SK-N-SH (cell line): ENCODE measurements around the gene KRT39.

Experiments used
- CTCF ChIP-seq: fragments of 200-600 bp; sonication (generic); IDR thresholded peaks from 2 replicates; pipeline ENCODE4 v1.6.1; 2017; ENCODE audit warnings: antibody characterized with exemption, mild to moderate bottlenecking, moderate library complexity
- EP300 ChIP-seq, 2 experiments: IDR thresholded peaks; 2 replicates each; pipeline versions ENCODE4 v1.4.0 to v1.6.1; 2012; ENCODE audit warnings: borderline replicate concordance in 1 of 2, low read depth in 1 of 2, low read length in 1 of 2
- EZH2phosphoT487 ChIP-seq: fragments of 200-600 bp; sonication (generic); IDR thresholded peaks from 2 replicates; pipeline ENCODE4 v1.6.1; 2017; ENCODE audit warnings: low read depth, mixed run types, mild to moderate bottlenecking, antibody characterized with exemption, moderate library complexity, borderline replicate concordance
- FOSL2 ChIP-seq: IDR thresholded peaks from 2 replicates; pipeline ENCODE4 v1.4.0; 2012; ENCODE audit warnings: low read depth, mild to moderate bottlenecking, moderate library complexity, borderline replicate concordance
- FOXM1 ChIP-seq: IDR thresholded peaks from 2 replicates; pipeline ENCODE4 v1.4.0; 2012; ENCODE audit warnings: low read depth, mild to moderate bottlenecking
- MXI1 ChIP-seq: IDR thresholded peaks from 2 replicates; pipeline ENCODE4 v1.6.1; 2012; ENCODE audit warnings: mild to moderate bottlenecking, low read depth, low read length, improper control_type of control experiment
- NFIC ChIP-seq: IDR thresholded peaks from 2 replicates; pipeline ENCODE4 v1.4.0; 2012; ENCODE audit warnings: borderline replicate concordance
- POLR2AphosphoS5 ChIP-seq: IDR thresholded peaks from 2 replicates; pipeline ENCODE4 v1.6.1; 2012; ENCODE audit warnings: low read depth, low read length
- RAD21 ChIP-seq: IDR thresholded peaks from 2 replicates; pipeline ENCODE4 v1.6.1; 2012; ENCODE audit warnings: mild to moderate bottlenecking, low read length
- RCOR1 ChIP-seq: fragments of 150-350 bp; IDR thresholded peaks from 2 replicates; pipeline ENCODE4 v1.6.1; 2017; ENCODE audit warnings: antibody characterized with exemption, low read length
- SIN3A ChIP-seq: IDR thresholded peaks from 2 replicates; pipeline ENCODE4 v1.6.1; 2012; ENCODE audit warnings: low read depth, mild to moderate bottlenecking, low read length, moderate library complexity, borderline replicate concordance
- SMC3 ChIP-seq: IDR thresholded peaks from 2 replicates; pipeline ENCODE4 v1.6.1; 2012; ENCODE audit warnings: low read depth, low read length, improper control_type of control experiment
- YY1 ChIP-seq: IDR thresholded peaks from 2 replicates; pipeline ENCODE4 v1.4.0; 2012; ENCODE audit warnings: low read depth, mild to moderate bottlenecking
- TF ChIP-seq, protein P1 (sequence below): IDR thresholded peaks from 2 replicates; pipeline ENCODE4 v1.6.1; 2012; ENCODE audit warnings: mild to moderate bottlenecking, low read depth, low read length, moderate library complexity

- TF ChIP-seq CTCF (no peak), SMC3 (no peak), POLR2AphosphoS5 (no peak), RCOR1 (no peak), FOSL2 (no peak), YY1 (no peak), EZH2phosphoT487 (no peak), MXI1 (no peak), NFIC (no peak), FOXM1 (no peak), SIN3A (no peak), EP300 (IDR thresholded peaks at IDR 0.05; ENCODE audit: borderline replicate concordance in 1 of 2, low read depth in 1 of 2, low read length in 1 of 2) (no peak), RAD21 (no peak)
- TF ChIP-seq, protein P1, sequence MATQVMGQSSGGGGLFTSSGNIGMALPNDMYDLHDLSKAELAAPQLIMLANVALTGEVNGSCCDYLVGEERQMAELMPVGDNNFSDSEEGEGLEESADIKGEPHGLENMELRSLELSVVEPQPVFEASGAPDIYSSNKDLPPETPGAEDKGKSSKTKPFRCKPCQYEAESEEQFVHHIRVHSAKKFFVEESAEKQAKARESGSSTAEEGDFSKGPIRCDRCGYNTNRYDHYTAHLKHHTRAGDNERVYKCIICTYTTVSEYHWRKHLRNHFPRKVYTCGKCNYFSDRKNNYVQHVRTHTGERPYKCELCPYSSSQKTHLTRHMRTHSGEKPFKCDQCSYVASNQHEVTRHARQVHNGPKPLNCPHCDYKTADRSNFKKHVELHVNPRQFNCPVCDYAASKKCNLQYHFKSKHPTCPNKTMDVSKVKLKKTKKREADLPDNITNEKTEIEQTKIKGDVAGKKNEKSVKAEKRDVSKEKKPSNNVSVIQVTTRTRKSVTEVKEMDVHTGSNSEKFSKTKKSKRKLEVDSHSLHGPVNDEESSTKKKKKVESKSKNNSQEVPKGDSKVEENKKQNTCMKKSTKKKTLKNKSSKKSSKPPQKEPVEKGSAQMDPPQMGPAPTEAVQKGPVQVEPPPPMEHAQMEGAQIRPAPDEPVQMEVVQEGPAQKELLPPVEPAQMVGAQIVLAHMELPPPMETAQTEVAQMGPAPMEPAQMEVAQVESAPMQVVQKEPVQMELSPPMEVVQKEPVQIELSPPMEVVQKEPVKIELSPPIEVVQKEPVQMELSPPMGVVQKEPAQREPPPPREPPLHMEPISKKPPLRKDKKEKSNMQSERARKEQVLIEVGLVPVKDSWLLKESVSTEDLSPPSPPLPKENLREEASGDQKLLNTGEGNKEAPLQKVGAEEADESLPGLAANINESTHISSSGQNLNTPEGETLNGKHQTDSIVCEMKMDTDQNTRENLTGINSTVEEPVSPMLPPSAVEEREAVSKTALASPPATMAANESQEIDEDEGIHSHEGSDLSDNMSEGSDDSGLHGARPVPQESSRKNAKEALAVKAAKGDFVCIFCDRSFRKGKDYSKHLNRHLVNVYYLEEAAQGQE: no peak
Measured at GRCh38 chr17:40949418-40949817, 17.3 kb downstream of the KRT39 start.
